Skin epidermis (tissue), 12 donors: Measurements from ENCODE around the gene LAMB1.

Experiments
- H3K27ac ChIP-seq, 21 experiments: fragments of 200-600 bp; sonication (generic) in 11 of 21; one replicate each; pipeline ENCODE4 v1.5.0; 2020; ENCODE audit warnings: mild to moderate bottlenecking in 3 of 21, inconsistent platforms in 2 of 21, moderate library complexity in 2 of 21
- H3K4me3 ChIP-seq, 7 experiments: fragments of 200-600 bp; sonication (generic) in 2 of 7; one replicate each; pipeline ENCODE4 v1.5.0; 2020; ENCODE audit warnings: inconsistent platforms in 2 of 7, mild to moderate bottlenecking in 2 of 7, moderate library complexity in 1 of 7

Gene LAMB1

GRCh38 chr7:108000875-108001763 is 1.8 kb downstream of the LAMB1 start:
- H3K27ac ChIP-seq: peak overlapping the region in 18 of 21 experiments; percentile 21 to 92 (median 78)

DNA sequence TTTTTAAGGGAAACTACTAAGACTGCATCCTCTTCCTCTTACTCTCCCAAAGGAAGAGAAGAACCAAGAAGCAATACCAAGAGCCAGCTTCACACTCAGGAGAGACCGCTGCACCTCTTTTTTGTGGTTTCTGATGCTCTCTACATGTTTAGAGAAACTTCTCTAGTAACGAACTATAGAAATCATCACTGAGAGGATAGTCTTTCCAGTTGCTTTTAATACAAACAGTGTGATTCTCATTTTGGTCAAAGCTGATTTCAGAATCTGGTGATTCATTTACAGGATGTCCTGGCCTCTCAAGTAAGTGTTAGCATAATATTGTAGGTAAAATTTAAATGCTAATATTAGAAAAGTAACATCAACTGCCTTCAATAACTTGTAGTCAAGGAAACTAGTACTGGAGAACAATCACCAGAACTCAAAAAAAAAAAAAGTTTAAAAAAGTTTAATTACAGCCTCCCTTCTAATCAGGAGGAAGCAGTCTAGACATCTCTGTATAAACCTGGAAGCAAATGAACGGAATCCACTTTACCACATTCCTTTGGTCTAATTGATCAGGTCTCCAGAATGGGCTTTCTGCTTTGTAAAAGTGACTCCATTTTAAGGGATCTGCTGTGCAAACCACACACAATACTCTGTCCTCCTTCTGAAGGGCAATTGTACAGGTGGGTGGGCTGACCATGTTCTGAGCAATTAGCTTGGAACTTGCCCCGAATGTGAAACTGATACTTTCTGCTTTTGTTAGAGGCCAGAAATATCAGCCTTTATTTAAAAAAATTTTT is 3.0 kb downstream of the LAMB1 start:
- Histone ChIP-seq H3K27ac (peak overlapping the region in 9 of 21 experiments; percentile 15 to 92 (median 51)), H3K4me3 (no peak overlapping the region)

More at GRCh38 chr7:108000875-108001763, 1.8 kb downstream of the LAMB1 start:
- H3K4me3 ChIP-seq: peak overlapping the region; percentile 40 to 66 (median 51)

DNA sequence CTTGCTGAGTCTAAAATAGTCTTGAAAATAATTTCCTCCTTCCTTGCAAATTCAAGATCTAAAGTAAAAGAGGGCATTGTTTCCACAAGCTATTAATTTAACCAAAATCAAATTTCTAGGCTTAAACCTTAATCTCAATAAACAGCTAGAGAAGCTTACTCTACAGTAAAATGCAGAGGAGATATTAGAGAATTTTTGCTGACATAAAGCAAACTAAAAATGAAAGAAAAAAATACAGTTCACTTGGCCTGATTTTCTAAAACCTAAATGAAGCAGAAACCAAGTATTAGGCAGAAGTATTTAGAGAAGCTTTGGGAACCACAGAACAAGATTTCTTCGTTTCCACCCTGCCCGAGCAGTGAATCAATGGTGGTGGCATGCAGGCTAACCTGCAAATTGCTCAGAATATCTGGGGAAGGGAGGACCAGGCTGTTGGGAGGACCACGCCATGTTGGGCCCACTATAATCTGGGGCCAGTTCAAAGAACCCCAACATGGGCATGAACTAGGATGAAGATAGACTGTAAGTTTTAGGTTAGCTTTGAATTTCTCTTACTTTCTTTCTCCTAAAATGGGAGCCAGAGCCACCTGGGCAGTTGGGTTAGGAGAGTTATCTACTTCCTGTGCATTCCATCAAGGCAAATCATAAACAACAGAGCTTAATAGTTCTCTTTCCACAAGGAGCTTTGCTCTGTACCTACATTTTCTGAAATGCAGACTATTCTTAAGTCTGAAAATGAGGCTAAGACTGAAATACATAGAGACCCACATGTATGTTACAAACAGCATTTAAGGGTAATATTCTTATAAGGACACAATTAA is 4.1 kb downstream of the LAMB1 start:
- Histone ChIP-seq H3K4me3 (no peak overlapping the region), H3K27ac (peak overlapping the region in 9 of 21 experiments; percentile 1 to 89 (median 33))

DNA sequence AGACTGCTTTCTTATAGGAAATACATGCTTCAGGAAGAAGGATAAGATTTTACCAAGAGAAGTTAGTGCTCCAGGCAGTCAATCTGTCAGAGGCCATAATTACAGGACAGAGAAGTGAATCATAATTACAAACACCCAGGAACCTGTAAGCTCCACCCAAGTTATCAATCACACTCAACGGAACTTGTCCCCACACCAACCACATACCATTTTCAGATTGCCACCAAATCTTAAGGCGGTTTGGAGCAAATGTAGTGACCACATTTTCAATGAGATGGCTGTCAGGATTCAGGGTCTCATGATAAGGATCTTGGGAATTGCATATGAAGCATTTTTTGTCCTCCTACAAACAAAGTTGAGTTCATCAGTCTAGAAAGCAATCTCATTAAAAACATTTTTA is 4.8 kb downstream of the LAMB1 start:
- Histone ChIP-seq H3K4me3 (no peak overlapping the region), H3K27ac (peak overlapping the region in 2 of 21 experiments; percentile 57 to 89)

DNA sequence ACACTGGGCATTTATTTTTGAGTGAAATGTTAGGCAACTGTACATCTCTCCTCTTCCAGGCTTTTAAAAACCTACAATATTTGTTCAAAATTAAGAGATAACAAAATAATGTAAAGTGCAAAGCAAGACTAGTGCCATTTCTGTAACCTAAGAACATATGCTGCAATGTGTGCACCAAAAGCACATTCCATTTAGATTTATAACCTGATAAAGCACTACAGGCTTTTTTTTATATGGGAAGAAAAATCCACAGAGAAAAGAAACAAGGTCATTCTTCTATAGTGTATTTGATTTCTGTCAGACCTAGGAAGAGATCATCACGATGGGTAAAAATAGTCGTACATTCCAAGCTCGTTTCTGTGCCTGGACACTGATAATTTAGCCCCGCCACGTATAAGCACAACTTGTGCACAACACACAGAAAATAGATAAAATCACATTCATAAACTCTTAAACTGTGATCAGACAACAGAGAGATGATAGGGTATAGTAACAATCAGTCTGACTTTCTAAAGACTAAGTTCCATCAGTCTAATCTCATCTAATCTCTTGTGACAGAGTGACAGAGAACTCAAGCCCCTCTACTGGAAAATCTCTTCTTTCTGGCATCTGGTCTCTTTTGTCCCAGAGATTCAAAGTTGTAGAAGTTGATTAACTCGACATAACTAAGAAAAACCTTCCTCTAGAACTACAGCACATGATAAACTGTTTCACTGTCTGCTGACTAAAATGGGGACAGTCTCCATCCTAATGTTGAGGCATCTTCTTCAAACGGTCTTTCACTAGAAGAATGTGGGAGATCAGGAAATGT is 6.7 kb downstream of the LAMB1 start:
- Histone ChIP-seq H3K4me3 (no peak overlapping the region), H3K27ac (peak overlapping the region in 6 of 21 experiments; percentile 2 to 78 (median 18))

GRCh38 chr7:107995184-107996071 is 7.5 kb downstream of the LAMB1 start:
- Histone ChIP-seq H3K27ac (peak overlapping the region in 12 of 21 experiments; percentile 2 to 78 (median 22)), H3K4me3 (no peak overlapping the region)

DNA sequence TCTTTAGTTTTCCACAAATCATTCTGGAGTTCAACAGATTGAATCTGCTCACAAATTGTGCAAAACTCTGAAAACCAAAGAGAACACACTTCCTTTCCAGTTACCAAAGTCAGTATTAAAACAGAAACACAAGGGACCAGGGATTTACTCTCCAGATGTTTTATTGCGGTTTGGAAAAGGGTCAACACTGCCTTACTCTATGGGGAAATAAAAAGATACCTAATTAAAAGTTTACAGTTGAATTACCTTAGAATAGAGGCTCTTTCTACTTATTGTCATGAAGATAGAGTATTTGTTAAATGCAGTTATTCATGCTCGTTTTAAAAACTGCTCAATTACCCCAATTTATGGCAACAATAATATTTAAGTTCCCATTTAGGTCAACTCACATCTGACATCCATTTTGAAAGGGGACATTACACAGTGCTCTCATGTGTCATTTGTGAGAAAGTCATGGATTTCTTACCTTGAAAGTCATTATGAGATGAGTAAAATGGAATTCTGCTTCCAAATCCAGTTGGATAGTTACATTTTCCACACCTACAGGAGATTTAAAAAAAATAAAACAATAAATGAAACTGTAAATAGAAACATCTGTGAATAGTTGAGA is 8.4 kb downstream of the LAMB1 start:
- Histone ChIP-seq H3K4me3 (no peak overlapping the region), H3K27ac (peak overlapping the region in 7 of 21 experiments; percentile 10 to 55 (median 37))

DNA sequence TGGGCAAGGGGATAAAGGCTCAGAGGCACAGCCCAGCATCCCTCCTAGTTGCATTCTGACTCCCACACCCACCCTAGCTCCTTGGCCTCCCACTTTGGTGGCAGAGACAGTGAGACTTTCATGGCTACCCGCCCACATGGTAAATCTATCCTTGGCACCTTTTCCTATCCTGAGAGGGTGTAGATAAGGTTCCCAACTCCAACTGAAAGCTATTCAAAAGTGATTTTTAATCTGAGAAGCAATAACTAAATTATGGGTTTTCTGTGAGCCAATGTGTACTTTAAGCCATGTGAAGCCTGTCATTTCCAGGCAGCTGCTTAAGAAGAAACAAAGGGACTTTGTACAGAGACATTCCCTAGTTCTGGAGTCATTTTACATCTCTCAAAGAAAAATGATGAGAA is 9.1 kb downstream of the LAMB1 start:
- H3K27ac ChIP-seq: peak overlapping the region in 4 of 21 experiments; percentile 39 to 55 (median 48)
- H3K4me3 ChIP-seq: no peak overlapping the region

DNA sequence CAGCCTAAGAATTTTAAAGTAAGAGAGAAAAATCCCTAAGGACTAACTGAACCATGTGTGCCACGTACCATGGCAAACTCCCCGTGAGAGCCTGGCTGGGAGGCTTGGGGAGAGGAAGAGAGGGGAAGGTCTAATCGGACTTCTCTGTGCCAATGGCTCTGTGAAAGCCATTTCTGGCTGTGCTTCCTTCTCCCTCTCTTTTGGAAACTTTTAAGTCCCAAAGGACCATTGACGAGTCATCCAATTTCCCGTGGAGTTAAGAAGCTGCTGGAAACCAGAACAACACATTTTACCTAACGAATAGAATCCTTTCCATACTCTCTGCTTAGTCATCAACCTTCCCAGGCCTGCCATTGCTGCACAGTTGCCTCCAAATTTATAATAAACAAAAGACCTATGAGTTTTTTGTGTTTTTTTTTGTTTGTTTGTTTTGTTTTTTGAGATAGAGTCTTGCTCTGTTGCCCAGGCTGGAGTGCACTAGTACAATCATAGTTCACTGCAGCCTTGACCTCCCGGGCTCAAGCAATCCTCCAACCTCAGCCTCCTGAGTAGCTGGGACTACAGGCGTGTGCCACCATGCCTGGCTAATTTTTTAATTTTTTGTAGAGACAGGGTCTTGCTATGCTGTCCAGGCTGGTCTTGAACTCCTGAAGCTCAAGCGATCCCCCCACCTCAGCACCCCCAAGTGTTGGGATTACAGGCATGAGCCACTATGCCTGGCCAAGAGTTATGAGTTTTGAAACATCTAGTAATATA is 13.2 kb downstream of the LAMB1 start:
- peak overlapping the region in 3 of 21 experiments; percentile 2 to 30 (median 22) for H3K27ac ChIP-seq

DNA sequence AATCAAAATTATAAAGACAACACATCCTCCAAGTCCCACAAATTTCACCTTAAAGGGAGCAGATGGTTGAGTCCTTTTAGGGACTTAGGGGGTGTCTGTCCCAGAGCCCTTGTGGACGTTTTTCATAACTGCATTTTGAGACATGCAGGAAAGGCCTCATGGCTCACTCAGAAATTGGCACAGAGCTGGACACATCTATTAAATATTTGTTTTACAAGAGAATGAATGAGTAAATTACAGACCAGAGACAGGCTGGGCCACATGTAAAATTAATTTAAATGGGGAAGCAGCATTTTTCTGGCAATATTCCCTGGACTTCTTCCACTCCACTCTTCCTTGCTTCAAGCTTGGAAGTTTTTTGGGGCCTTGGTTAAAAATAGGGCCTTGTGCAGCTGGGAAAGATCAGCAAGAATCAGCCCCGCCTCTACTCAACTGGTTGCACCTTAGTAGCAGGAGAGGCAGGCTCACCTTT is 20.0 kb downstream of the LAMB1 start:
- Histone ChIP-seq H3K27ac (no peak overlapping the region), H3K4me3 (no peak overlapping the region)

More for the DNA sequence above, 13.2 kb downstream of the LAMB1 start:
- no peak overlapping the region for H3K4me3 ChIP-seq

DNA sequence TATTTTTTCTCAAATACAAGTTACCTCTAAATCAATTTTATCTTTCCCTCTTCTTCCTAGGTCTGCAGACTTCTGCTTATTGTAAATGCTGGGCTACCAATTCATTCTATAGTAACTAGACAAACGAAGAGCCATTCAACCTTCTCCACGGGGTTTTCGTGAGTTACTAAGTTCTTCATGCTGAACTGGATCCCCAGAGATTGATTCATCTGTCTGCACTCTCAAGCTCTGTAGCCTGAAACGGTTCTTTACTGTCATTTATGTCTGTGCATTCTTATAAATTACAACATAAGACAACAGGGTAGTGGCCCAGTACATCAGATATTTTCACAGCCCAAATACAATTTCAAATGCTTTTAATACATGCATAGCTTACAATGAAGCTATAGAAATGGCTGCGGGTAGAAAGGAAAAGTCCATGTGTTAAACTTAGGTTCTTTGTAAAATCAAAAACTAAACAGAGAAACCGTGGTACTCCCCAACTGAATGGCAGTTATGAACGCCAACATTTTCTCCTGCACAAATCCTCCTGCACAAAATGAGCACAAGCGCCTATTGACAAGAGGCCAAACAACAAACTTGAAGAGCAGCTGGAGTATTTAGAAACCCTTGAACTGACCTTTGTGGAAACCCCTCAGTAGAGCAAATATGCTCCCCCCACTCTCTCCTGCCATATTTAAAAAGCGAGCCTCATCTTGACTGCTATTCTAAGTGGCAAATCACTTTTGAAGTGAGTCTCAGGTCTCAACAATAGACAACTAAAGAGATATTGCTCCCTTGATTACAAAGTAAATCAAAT is 20.7 kb downstream of the LAMB1 start:
- Histone ChIP-seq H3K4me3 (no peak overlapping the region), H3K27ac (no peak overlapping the region)

DNA sequence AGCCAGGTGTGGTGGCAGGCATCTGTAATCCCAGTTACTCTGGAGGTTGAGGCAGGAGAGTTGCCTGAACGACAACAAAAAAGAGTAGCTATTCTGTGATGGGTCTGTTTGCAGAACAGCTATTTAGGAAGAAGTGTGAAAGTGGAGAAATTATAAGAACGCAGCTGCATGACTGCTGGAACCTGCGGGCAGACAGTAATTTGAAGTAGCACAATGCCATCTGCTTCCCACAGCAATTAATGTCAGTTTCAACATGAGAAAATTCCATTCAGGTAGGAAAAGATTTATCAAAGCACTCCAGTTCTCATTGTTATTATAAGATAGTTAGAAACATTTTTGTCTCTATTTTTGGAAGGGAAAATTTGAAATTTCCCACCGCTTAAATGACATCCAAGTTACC is 21.5 kb downstream of the LAMB1 start:
- no peak overlapping the region for H3K27ac ChIP-seq
- H3K4me3 ChIP-seq: no peak overlapping the region

DNA sequence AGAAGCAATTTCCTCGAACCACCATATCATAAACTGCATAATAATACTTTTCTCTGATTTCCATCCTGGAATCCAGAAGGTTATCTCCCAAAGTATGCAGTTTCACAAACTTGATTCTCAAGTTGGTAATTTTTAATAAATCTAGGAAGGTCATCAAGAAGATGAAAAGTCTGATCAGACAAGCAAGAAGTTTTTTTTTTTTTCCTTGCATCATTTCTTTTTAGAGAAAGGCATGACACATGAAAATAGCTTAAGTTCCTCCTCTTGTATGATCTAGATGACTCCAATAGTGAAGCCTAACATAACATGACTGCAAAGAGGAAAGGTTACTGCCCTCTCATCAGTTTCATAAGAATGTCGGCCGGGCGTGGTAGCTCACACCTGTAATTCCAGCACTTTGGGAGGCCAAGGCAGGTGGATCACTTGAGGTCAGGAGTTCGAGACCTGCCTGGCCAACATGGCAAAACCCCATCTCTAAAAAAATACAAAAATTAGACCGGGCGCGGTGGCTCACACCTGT is 22.2 kb downstream of the LAMB1 start:
- Histone ChIP-seq H3K4me3 (no peak overlapping the region), H3K27ac (no peak overlapping the region)

DNA sequence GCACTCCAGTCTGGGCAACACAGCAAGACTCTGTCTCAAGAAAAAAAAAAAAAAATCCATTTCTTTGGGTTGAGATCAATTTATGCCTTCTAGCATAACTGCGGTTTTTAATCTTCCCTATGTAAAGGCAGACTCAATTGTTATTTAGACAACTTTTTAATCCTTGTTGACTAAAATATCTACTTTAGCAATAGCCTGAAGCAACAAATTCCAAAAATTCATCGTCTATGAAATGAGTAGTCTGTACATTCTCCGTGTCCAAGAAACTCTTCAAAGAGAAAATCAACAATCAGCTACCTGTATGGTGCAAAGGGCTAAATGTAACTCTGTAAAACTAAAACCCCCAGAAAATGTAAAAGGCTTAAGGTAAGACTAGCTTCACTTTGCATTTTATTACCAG is 22.8 kb downstream of the LAMB1 start:
- Histone ChIP-seq H3K27ac (no peak overlapping the region), H3K4me3 (no peak overlapping the region)

GRCh38 chr7:107978815-107979408 is 24.0 kb downstream of the LAMB1 start:
- Histone ChIP-seq H3K4me3 (no peak overlapping the region), H3K27ac (no peak overlapping the region)
